SIG-M5 treated with dmso at 0.1 percent for 504 hours (cell line): Measurements from ENCODE around the gene PRDM16.

Source experiments
- DNase-seq: peaks from one replicate; lab custom pipeline; 2025; ENCODE audit not compliant: unreplicated experiment; lab: John Stamatoyannopoulos, UW

The PRDM16 gene

DNA sequence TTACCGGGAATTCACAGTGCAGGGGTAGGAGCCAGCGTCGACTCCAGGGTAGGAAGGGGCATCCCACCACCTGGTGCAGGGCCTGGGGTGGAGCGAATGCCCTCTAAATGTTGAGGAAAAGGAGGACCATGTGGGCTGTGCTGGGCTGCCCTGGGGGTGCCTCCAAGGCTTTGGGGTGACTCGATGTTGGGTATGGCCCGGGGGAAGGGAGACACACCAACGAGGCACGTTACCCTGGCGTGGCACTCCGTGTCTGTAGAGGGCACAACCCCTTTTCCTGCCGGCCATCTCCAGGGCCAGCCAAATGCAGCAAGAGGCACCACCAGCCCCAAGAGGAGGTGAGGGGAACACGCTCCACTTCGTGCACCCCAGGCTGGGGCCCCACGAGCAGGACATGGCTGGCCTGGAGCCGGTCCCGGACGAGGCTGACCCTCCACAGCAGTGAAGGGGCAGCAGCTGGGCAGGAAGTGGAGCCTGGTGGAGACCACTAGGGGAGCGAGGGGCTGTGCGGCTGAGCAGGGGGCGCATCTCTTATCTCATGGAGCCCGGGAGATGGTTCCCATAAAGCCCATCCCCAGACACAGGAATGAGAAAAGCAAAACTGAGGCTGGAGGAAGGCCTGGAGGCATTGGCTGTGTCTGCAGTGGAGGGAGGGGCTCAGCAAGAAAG is 36.5 kb upstream of the PRDM16 start:
- no peak for DNase-seq

DNA sequence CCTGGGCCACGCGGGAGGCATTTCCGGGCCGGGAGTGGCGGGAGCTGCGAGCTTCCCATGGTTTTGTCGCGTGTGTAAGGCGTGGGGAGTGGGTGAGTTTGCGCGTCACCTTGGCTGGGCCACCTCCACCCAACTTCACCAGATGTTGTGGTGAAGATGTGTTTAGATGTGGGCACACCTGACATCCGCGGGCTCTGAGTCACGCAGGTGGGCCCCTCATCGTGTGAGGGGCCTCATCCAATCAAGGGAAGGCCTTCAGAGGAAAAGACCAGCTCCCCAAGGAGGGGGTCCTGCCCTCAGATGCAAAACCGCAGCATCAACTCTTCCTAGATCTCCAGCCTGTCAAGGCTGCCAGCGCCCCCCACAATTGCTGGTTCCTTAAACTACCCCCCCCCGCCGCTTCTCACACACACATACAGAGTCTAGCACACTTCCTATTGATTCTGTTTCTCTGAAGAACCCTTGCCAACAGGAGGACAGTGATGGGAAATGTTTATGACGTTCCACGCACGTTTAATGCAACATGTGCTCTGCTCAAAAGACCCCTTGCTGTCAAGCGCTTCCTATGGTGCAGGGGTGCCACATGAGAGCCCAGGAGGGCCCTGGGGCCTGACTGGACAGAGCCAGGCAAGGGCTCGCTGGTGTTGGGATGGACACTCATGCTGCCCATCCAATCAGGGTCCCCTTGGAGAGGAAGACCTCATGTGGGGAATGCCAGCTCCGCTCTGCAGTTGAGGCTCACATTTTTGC is 35.8 kb upstream of the PRDM16 start:
- no peak for DNase-seq

DNA sequence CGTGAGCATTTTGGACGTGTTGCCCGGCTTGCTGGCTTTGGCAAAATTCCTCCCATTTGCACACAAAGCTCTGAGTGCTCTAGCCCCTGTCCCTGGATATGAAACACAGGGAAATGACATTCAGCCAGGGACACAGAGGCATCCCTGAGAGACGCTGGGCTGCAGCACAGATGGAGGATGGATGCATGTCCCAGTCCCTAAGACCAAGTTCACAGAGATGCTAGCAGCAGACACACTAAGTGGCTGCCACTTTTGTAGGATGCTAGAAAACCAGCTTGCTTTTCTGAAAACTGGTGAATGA is 35.3 kb upstream of the PRDM16 start:
- no peak for DNase-seq

- no peak for DNase-seq
These were observed 34.8 kb upstream of the PRDM16 start for GRCh38 chr1:3034162-3034561.

DNA sequence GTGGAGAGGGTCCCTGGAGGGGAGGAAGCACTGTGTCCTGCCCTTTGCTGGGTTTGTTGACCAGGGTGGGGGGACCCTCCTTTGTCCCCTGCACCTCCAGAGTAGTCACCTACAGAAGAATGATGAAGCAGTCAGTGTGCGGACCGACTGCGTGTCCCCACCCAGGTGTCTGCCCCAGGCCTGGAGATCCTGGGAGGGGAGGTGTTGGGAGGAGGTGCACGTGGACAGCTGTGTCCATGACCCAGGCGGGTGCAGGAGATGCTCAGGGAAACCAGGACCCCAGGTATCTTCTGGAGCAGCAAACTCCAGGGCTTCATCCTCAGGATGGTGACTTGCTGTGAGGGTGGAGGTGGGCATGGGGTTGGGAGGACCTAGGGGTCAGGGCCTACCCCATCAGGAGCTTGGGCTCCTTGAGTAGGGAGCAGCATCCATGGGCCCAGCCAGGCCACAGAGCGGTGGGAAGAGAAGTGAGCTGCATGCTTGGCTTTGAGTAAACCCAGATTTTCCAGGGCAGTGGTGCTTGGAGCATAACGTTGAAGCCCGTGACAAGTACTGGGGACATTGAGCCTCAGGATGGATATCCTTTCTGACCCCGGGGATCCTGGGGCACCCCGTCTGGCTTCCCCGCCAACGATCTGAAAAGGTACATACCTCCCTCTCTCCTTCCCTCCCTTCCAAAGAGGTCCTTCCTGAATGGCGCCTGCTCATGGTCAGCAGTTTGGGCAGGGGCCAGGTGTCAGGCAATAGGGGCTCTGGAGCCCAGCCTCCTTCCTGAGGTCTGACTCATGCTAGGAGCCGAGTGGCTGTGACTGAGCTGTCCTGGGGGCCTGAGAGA is 34.1 kb upstream of the PRDM16 start:
- DNase-seq, result no peak

GRCh38 chr1:3035563-3036446 is 33.2 kb upstream of the PRDM16 start:
- DNase-seq, result no peak

GRCh38 chr1:3036447-3037280 is 32.3 kb upstream of the PRDM16 start:
- DNase-seq, result no peak

DNA sequence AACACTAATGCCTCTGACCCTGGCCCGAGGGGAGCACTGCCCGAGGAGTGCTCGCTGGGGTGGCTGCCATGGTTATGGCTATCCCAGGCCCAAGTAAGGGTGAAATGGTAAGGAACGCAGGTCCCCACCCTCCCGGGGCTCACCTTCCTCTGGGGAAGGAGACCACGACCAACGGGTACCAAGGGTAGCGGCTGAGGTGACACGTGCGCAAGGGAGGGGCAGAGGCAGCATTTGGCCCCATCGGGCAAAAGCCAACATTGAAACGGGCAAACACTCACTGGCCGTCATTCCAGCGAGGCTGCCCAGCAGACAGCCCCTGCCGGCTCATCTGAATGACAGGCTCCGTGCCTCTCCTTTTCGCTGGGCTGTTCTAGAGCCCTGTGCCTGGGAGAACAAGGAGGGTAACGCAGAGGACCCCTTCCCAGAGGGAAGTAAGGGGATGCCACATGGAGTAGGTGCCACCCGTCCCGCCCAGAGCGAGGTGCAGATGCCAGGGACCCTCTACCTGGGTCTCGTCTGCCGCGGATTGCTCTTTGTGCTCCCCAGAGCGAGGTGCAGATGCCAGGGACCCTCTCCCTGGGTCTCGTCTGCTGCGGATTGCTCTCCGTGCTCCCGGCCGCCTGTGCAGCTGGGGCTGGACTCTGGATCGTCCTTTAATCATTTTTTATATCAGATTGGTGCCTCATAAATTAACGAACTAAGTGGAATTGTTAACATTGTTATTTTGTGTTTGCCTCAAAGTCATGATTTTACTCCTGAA is 31.5 kb upstream of the PRDM16 start:
- DNase-seq, result no peak

DNA sequence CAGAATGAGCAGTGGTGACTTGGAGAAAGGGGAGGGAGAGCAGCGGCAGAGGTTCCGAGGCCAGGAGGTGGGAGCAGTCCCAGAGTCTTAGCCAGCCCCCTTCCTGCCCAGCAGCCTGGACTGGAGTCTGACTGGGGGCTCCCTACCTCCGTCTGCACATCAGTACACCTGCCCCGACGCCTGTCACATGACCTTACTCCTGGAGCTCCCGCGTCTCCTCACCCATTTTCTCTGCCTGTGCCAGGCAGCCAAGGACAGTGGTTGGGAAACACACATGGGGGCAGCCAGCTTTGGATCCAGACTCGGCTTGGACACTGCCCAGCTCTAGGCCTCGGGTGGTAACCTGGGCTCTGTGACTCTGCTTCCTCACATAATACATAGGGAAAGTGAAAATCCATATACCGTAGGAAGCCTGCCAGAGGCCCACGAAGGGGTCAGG is 30.9 kb upstream of the PRDM16 start:
- DNase-seq, result no peak

DNA sequence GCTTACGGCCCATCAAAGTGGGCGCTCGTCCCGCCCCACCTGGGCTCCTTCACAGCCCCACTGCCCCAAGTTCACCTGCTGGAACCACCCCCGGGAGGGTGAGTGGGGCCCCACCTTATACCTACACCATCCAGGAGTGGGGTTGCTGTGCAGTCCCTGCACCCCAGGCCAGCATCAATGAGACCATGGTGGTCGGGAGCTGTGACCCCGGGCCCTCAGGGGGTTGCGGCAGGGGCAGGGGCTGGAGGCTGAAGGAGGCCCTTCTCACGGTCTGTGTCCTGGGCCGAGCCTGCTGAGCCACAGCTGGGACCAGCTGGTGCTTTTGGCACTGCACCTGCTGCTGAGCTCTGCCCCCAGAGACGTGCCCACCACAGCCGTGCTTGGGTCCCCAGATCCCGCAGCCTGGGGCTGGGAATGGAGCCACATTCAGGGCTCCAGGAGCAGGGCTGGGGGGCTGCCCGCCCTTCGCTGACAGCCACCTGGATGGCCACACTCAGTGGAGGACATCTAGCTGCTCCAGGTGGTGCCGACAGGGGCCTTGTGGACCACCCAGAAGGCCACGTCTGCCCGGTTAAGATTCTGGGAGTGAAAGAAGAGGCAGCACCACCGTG is 30.3 kb upstream of the PRDM16 start:
- no peak for DNase-seq

DNA sequence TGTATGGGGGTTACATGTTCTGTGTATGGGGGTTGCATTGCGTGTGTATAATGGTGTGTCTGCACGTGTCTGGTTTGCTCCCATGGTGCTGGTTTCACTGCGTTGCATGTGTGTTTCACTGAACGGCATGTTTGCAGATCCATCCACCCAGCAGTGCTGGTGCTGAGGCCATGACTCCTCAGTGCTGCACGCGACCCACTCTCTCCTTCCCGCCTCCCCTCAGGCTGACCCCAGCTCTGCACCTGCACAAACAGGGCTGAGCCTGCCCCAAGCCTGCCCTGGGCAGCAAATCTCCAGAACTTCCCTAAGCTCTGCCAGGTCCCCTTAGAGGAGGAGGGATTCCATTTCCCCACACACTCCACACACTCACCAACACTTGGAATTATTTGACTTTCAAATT is 29.0 kb upstream of the PRDM16 start:
- DNase-seq, result no peak

- no peak for DNase-seq
These were observed 26.5 kb upstream of the PRDM16 start for GRCh38 chr1:3042481-3042880.

DNA sequence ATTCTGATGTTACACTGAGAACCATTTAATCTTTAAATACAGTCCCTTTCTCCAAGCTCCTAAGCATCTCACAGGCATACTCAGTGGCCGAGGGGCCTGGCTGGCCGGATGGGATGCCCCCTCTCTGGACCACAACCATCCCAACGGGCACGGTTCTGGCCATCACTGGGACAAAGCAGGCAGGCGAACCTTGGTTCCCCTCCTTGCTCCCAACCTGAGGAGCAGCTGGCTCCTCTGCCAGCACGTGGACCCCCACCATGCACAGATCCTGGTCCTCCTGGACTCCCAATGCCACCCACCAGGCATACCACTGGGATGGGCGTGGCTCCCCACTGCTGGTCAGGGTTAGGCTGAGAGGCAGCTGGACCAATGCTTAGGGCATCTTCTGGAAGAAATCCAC is 19.8 kb upstream of the PRDM16 start:
- no peak for DNase-seq

DNA sequence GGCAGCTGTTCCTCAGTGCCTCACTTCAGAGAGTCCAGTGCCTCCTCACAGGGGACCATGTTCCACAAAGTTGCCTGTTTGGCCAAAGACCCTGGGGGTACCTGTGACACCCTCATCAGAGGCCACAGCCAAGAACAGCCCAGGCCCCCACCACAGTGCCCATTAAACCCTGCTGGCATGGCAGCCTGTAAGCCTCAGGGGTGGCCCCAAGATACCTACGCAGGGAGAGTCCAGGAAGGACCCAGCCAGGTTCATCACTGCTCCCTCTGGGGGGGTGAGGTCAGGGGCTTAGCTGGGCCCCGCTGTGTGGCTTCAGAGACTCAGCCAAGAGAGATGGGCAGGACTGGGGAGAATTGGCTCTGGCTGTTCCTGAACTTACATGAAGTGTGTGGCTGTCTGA is 19.1 kb upstream of the PRDM16 start:
- no peak for DNase-seq

- no peak for DNase-seq
These were observed 18.4 kb upstream of the PRDM16 start for GRCh38 chr1:3050603-3051002.

- no peak for DNase-seq
These were observed 17.4 kb upstream of the PRDM16 start for GRCh38 chr1:3051270-3052268.

GRCh38 chr1:3052501-3052900 is 16.5 kb upstream of the PRDM16 start:
- DNase-seq, result no peak
